Activated CD8-positive, alpha-beta memory T cell treated with anti-CD3 and anti-CD28 coated beads for 36 hours (primary cell): ENCODE measurements around the gene SMCP. TPM values are rescaled to one million over a fixed set of nuclear protein-coding genes. Genes with fewer than 3 reads are reported as not detected.

ENCODE experiments used
- CTCF ChIA-PET: fragments of 350-600 bp; sonication (Branson Sonifier 250); formaldehyde crosslinking; loops from one replicate; lab custom pipeline; 2021; ENCODE audit warnings: antibody characterized with exemption; lab: Charles Lee
- POLR2A ChIA-PET: fragments of 350-600 bp; sonication (Branson Sonifier 250); formaldehyde crosslinking; loops from one replicate; lab custom pipeline; 2021; ENCODE audit warnings: antibody characterized with exemption; lab: Charles Lee
- total RNA-seq, 2 experiments: library from RNA; stranded (reverse); gene quantifications; one replicate each; pipeline ENCODE4 v1.2.3, GENCODE V29; 2021

The SMCP gene
- total RNA-seq, 2 experiments from 2014 or later = not detected

GRCh38 chr1:152932170-152932811 lies 54.2 kb downstream of the SMCP start:
- CTCF ChIA-PET = no interaction called here
- POLR2A ChIA-PET = no interaction called here

GRCh38 chr1:152933196-152933595 lies 55.1 kb downstream of the SMCP start:
- ChIA-PET POLR2A (no interaction called here), CTCF (no interaction called here)

Other genes starting within 250 kb of the SMCP start
- not detected for gene LCE2D, start 214.9 kb upstream of the SMCP start, total RNA-seq
- gene LCE2C, start 203.0 kb upstream of the SMCP start, total RNA-seq = not detected
- not detected for gene LCE2B, start 192.2 kb upstream of the SMCP start, total RNA-seq
- not detected for gene LCE2A, start 180.0 kb upstream of the SMCP start, total RNA-seq
- gene LCE4A, start 170.2 kb upstream of the SMCP start, total RNA-seq = not detected
- gene KPRP, start 120.3 kb upstream of the SMCP start, total RNA-seq = not detected
- not detected for gene LCE1F, start 103.2 kb upstream of the SMCP start, total RNA-seq
- gene LCE1E, start 92.1 kb upstream of the SMCP start, total RNA-seq = not detected
- not detected for gene LCE1D, start 81.6 kb upstream of the SMCP start, total RNA-seq
- gene LCE1C, start 71.7 kb upstream of the SMCP start, total RNA-seq = not detected
- not detected for gene LCE1B, start 66.4 kb upstream of the SMCP start, total RNA-seq
- gene LCE1A, start 50.8 kb upstream of the SMCP start, total RNA-seq = not detected
- gene LCE6A, start 35.5 kb upstream of the SMCP start, total RNA-seq = not detected
- not detected for gene LCE7A, start 18.3 kb upstream of the SMCP start, total RNA-seq
- gene IVL, start 30.2 kb downstream of the SMCP start, total RNA-seq = not detected
- not detected for gene SPRR5, start 68.9 kb downstream of the SMCP start, total RNA-seq
- not detected for gene SPRR4, start 92.3 kb downstream of the SMCP start, total RNA-seq
- not detected for gene SPRR1A, start 105.8 kb downstream of the SMCP start, total RNA-seq
- not detected for gene SPRR3, start 123.4 kb downstream of the SMCP start, total RNA-seq
- not detected for gene SPRR1B, start 152.9 kb downstream of the SMCP start, total RNA-seq
- gene SPRR2D, start 162.8 kb downstream of the SMCP start, total RNA-seq = not detected
- not detected for gene SPRR2A, start 179.2 kb downstream of the SMCP start, total RNA-seq
- gene SPRR2B, start 193.3 kb downstream of the SMCP start, total RNA-seq = not detected
- gene SPRR2E, start 216.2 kb downstream of the SMCP start, total RNA-seq = not detected
- gene SPRR2F, start 235.2 kb downstream of the SMCP start, total RNA-seq = not detected